ENCODE data around the gene FNDC3B.

- no peak for TF ChIP-seq POLR2A (IDR thresholded peaks at IDR 0.05; ENCODE audit: extremely low read depth, insufficient read length)
- no peak for TF ChIP-seq CTCF (IDR thresholded peaks at IDR 0.05; ENCODE audit: low read depth, low read length)
- no peak for TF ChIP-seq MAX (IDR thresholded peaks at IDR 0.05; ENCODE audit: low read depth, low read length)
- no peak for TF ChIP-seq MYC (IDR thresholded peaks at IDR 0.05; ENCODE audit: low read depth, low read length)
Observed at GRCh38 chr3:172074032-172074431, 34.7 kb downstream of the FNDC3B start.
